AG04450 (cell line): ENCODE results near the gene DLX5. TPM values are rescaled to one million over a fixed set of nuclear protein-coding genes. Genes with fewer than 3 reads are reported as not detected.

ENCODE experiments used
- CTCF ChIA-PET: fragments of 300-600, 350-600 bp; formaldehyde crosslinking; extraction: SDS; loops from one replicate; lab custom pipeline; 2022; ENCODE audit warnings: antibody characterized with exemption, inconsistent platforms; lab: Charles Lee
- POLR2A ChIA-PET: fragments of 350-600 bp; formaldehyde crosslinking; extraction: SDS; loops from one replicate; lab custom pipeline; 2021; ENCODE audit warnings: antibody characterized with exemption, inconsistent platforms; lab: Yijun Ruan, JAX
- DNase-seq: peaks from one replicate; pipeline ENCODE4 v3.0.0-alpha.2; 2011; ENCODE audit warnings: low read depth, low spot score
- H3K27ac ChIP-seq: one replicate; pipeline ENCODE4 v1.5.1; 2012; ENCODE audit warnings: low read depth, low read length, control low read depth
- H3K27me3 ChIP-seq: one replicate; pipeline ENCODE4 v1.6.0; 2012; ENCODE audit warnings: low read length; ENCODE audit not compliant: control insufficient read depth, insufficient read depth
- H3K4me3 ChIP-seq: 2 replicates; pipeline ENCODE4 v1.5.1; 2011; ENCODE audit warnings: mild to moderate bottlenecking, low read depth, low read length, control low read depth
- H3K9me3 ChIP-seq: 2 replicates; pipeline ENCODE4 v1.5.1; 2012; ENCODE audit warnings: low read length; ENCODE audit not compliant: control insufficient read depth, insufficient read depth
- CTCF ChIP-seq: IDR thresholded peaks from 2 replicates; pipeline ENCODE4 v1.5.1; 2011; ENCODE audit warnings: low read depth, low read length, control low read depth, inconsistent platforms
- polyA plus RNA-seq: library from polyadenylated mRNA; depleted of rRNA; stranded (reverse); fragments of >200 nt; gene quantifications from 2 replicates; pipeline ENCODE4 v1.2.3, GENCODE V29; 2011

DLX5 gene
- polyA plus RNA-seq, 1 experiment = not detected

GRCh38 chr7:96996958-96997511 lies 27.6 kb downstream of the DLX5 start:
- ChIA-PET POLR2A (no interaction called here), CTCF (no interaction called here)
- Histone ChIP-seq H3K4me3 (no peak overlapping the region), H3K27ac (no peak overlapping the region), H3K9me3 (peaks cover 7% of the 10 kb centered on the region; the same call in 1 of the 2 replicates), H3K27me3 (peaks cover 78% of the 10 kb centered on the region)
- no peak for TF ChIP-seq CTCF
- DNase-seq = no peak

- no peak for DNase-seq
- H3K27me3 ChIP-seq = peaks cover 78% of the 10 kb centered on the region
- peaks cover 7% of the 10 kb centered on the region; the same call in 1 of the 2 replicates for H3K9me3 ChIP-seq
- ChIA-PET CTCF (interaction anchor here (0.6 kb wide), 1 partner anchor 1754 kb away, joined by 3 read pairs; no protein-coding TSS in a partner anchor), POLR2A (no interaction called here)
- H3K27ac ChIP-seq = no peak overlapping the region
- TF ChIP-seq CTCF = no peak
- H3K4me3 ChIP-seq = no peak overlapping the region
These were observed 28.3 kb downstream of the DLX5 start for GRCh38 chr7:96996111-96996957.

- DNase-seq = no peak
- no peak overlapping the region for H3K4me3 ChIP-seq
- no peak for TF ChIP-seq CTCF
- CTCF ChIA-PET = interaction anchor here (0.6 kb wide), 1 partner anchor 1755 kb away, joined by 3 read pairs; no protein-coding TSS in a partner anchor
- H3K27ac ChIP-seq = no peak overlapping the region
- H3K27me3 ChIP-seq = peaks cover 73% of the 10 kb centered on the region
- POLR2A ChIA-PET = no interaction called here
- H3K9me3 ChIP-seq = peaks cover 7% of the 10 kb centered on the region; the same call in 1 of the 2 replicates
These were observed 29.1 kb downstream of the DLX5 start for GRCh38 chr7:96995406-96996110.

GRCh38 chr7:96993980-96994379 lies 30.7 kb downstream of the DLX5 start:
- ChIA-PET POLR2A (no interaction called here), CTCF (no interaction called here)
- no peak overlapping the region for H3K27ac ChIP-seq
- H3K4me3 ChIP-seq = no peak overlapping the region
- no peak for DNase-seq
- H3K9me3 ChIP-seq = peaks cover 7% of the 10 kb centered on the region; the same call in 1 of the 2 replicates
- H3K27me3 ChIP-seq = peaks cover 72% of the 10 kb centered on the region
- TF ChIP-seq CTCF = no peak
